Thyroid gland (tissue), 4 donors: ENCODE data around the gene IL24.

Source experiments
- POLR2A ChIP-seq, 2 donors: fragments of 450-650 bp; IDR thresholded peaks; one replicate each; pipeline ENCODE4 v1.6.1; 2017; ENCODE audit warnings: antibody characterized with exemption in 2 of 2, mild to moderate bottlenecking in 2 of 2, moderate library complexity in 1 of 2
- TF ChIP-seq, protein P1 (sequence below), 6 experiments: fragments of 200-600 bp in 3 of 6; fragments of 450-650 bp in 3 of 6; sonication (generic) in 3 of 6; IDR thresholded peaks; one replicate each; pipeline ENCODE4 v1.5.1; 2016 to 2019; ENCODE audit warnings: antibody characterized with exemption in 6 of 6, mild to moderate bottlenecking in 2 of 6, inconsistent platforms in 1 of 6, moderate library complexity in 1 of 6

GRCh38 chr1:206893380-206893779 lies 3.9 kb upstream of the IL24 start:
- TF ChIP-seq, protein P1, sequence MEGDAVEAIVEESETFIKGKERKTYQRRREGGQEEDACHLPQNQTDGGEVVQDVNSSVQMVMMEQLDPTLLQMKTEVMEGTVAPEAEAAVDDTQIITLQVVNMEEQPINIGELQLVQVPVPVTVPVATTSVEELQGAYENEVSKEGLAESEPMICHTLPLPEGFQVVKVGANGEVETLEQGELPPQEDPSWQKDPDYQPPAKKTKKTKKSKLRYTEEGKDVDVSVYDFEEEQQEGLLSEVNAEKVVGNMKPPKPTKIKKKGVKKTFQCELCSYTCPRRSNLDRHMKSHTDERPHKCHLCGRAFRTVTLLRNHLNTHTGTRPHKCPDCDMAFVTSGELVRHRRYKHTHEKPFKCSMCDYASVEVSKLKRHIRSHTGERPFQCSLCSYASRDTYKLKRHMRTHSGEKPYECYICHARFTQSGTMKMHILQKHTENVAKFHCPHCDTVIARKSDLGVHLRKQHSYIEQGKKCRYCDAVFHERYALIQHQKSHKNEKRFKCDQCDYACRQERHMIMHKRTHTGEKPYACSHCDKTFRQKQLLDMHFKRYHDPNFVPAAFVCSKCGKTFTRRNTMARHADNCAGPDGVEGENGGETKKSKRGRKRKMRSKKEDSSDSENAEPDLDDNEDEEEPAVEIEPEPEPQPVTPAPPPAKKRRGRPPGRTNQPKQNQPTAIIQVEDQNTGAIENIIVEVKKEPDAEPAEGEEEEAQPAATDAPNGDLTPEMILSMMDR (IDR thresholded peaks at IDR 0.05): no peak
- no peak for TF ChIP-seq POLR2A (IDR thresholded peaks at IDR 0.05)
